ENCODE measurements around the gene CEPT1.

- no peak for TF ChIP-seq CTCF (IDR thresholded peaks at IDR 0.05)
- no peak for TF ChIP-seq POLR2A (IDR thresholded peaks at IDR 0.05)
Observed at GRCh38 chr1:111147948-111148347, 7.9 kb downstream of the CEPT1 start.
